H9 (cell line): Measurements from ENCODE around the gene CBS. TPM values are rescaled to one million over a fixed set of nuclear protein-coding genes. Genes with fewer than 3 reads are reported as not detected.
"Not testable (repeated sequence)": the region's sequence is repeated elsewhere in the genome, so short reads cannot be mapped to it uniquely, and the experiment has no call there.

ENCODE experiments used
- DNase-seq: peaks from one replicate; pipeline ENCODE4 v3.0.0-alpha.2; 2017
- H2AFZ ChIP-seq: one replicate; pipeline ENCODE4 v1.6.1; 2013; ENCODE audit warnings: mild to moderate bottlenecking, low read length, control low read depth, moderate library complexity
- H2AK5ac ChIP-seq: 2 replicates; pipeline ENCODE4 v1.6.1; 2013; ENCODE audit warnings: low read length, control low read depth, mixed read lengths; ENCODE audit not compliant: insufficient read length
- H2BK120ac ChIP-seq: one replicate; pipeline ENCODE4 v1.6.1; 2013; ENCODE audit warnings: low read depth, mild to moderate bottlenecking, low read length, control low read depth, inconsistent platforms; ENCODE audit not compliant: poor library complexity, severe bottlenecking
- H2BK12ac ChIP-seq: 2 replicates; pipeline ENCODE4 v1.6.1; 2013; ENCODE audit warnings: low read length, control low read depth, mixed read lengths, low read depth; ENCODE audit not compliant: insufficient read length
- H2BK15ac ChIP-seq: 2 replicates; pipeline ENCODE4 v1.6.1; 2013; ENCODE audit warnings: low read depth, low read length, control low read depth
- H2BK20ac ChIP-seq: one replicate; pipeline ENCODE4 v1.6.1; 2013; ENCODE audit warnings: low read depth, mild to moderate bottlenecking, low read length, control low read depth, inconsistent platforms; ENCODE audit not compliant: poor library complexity, severe bottlenecking
- H2BK5ac ChIP-seq: 2 replicates; pipeline ENCODE4 v1.6.1; 2013; ENCODE audit warnings: low read length, control low read depth, mixed read lengths; ENCODE audit not compliant: insufficient read length
- H3K14ac ChIP-seq: 2 replicates; pipeline ENCODE4 v1.6.1; 2013; ENCODE audit warnings: low read length, control low read depth; ENCODE audit not compliant: insufficient read depth
- H3K18ac ChIP-seq: 2 replicates; pipeline ENCODE4 v1.6.1; 2013; ENCODE audit warnings: low read depth, mild to moderate bottlenecking, mixed read lengths, low read length, control low read depth; ENCODE audit not compliant: insufficient read length
- H3K23ac ChIP-seq: 2 replicates; pipeline ENCODE4 v1.6.1; 2013; ENCODE audit warnings: low read length, control low read depth, mixed read lengths, low read depth; ENCODE audit not compliant: insufficient read length
- H3K23me2 ChIP-seq: 2 replicates; pipeline ENCODE4 v1.6.1; 2013; ENCODE audit warnings: low read depth, mild to moderate bottlenecking, mixed read lengths, low read length, control low read depth; ENCODE audit not compliant: insufficient read length, poor library complexity, severe bottlenecking
- H3K27ac ChIP-seq: 2 replicates; pipeline ENCODE4 v1.5.1; 2013; ENCODE audit warnings: low read length, control low read depth, mixed read lengths, low read depth; ENCODE audit not compliant: insufficient read length
- H3K27me3 ChIP-seq: 2 replicates; pipeline ENCODE4 v1.6.1; 2013; ENCODE audit warnings: low read length, control low read depth, inconsistent platforms; ENCODE audit not compliant: insufficient read depth
- H3K4ac ChIP-seq: 2 replicates; pipeline ENCODE4 v1.6.1; 2013; ENCODE audit warnings: low read depth, mild to moderate bottlenecking, control low read depth, inconsistent platforms, low read length, moderate library complexity
- H3K4me1 ChIP-seq: 2 replicates; pipeline ENCODE4 v1.6.1; 2013; ENCODE audit warnings: low read length, control low read depth, inconsistent platforms; ENCODE audit not compliant: insufficient read depth
- H3K4me2 ChIP-seq: 2 replicates; pipeline ENCODE4 v1.6.1; 2013; ENCODE audit warnings: low read length, control low read depth, mixed read lengths; ENCODE audit not compliant: insufficient read length, insufficient read depth
- H3K56ac ChIP-seq: 2 replicates; pipeline ENCODE4 v1.6.1; 2013; ENCODE audit warnings: low read depth, mild to moderate bottlenecking, mixed read lengths, low read length, control low read depth; ENCODE audit not compliant: insufficient read length
- H3K79me1 ChIP-seq: 2 replicates; pipeline ENCODE4 v1.6.1; 2013; ENCODE audit warnings: low read depth, mild to moderate bottlenecking, moderate library complexity, low read length, control low read depth, inconsistent platforms; ENCODE audit not compliant: insufficient read depth, poor library complexity, severe bottlenecking
- H3K79me2 ChIP-seq: 2 replicates; pipeline ENCODE4 v1.6.1; 2013; ENCODE audit warnings: low read length, control low read depth, inconsistent platforms; ENCODE audit not compliant: insufficient read depth
- H3K9ac ChIP-seq: 2 replicates; pipeline ENCODE4 v1.6.1; 2013; ENCODE audit warnings: low read length, control low read depth, mixed read lengths; ENCODE audit not compliant: insufficient read length; ENCODE audit errors: extremely low read depth
- H3K9me3 ChIP-seq: one replicate; pipeline ENCODE4 v1.6.1; 2013; ENCODE audit warnings: low read depth, low read length, inconsistent platforms; ENCODE audit not compliant: control insufficient read depth
- H3T11ph ChIP-seq: one replicate; pipeline ENCODE4 v1.6.1; 2013; ENCODE audit warnings: mild to moderate bottlenecking, low read length, control low read depth, inconsistent platforms
- H4K20me1 ChIP-seq: one replicate; pipeline ENCODE4 v1.6.1; 2013; ENCODE audit not compliant: control insufficient read depth, insufficient read length, insufficient read depth
- H4K5ac ChIP-seq: 2 replicates; pipeline ENCODE4 v1.6.1; 2013; ENCODE audit warnings: low read depth, mild to moderate bottlenecking, mixed read lengths, low read length, control low read depth; ENCODE audit not compliant: insufficient read length
- H4K8ac ChIP-seq: replicated peaks from 2 replicates; pipeline ENCODE4 v1.6.1; 2013; ENCODE audit warnings: low read length, control low read depth, mixed read lengths, low read depth; ENCODE audit not compliant: insufficient read length
- H4K91ac ChIP-seq: 2 replicates; pipeline ENCODE4 v1.6.1; 2013; ENCODE audit warnings: low read depth, mild to moderate bottlenecking, moderate library complexity, mixed read lengths, low read length, control low read depth; ENCODE audit not compliant: insufficient read length
- H3K27ac Mint-ChIP-seq, 3 experiments: 2 replicates in 2 of 3; 3 replicates in 1 of 3; pipeline ENCODE4 v1.8.0; 2020 to 2021; ENCODE audit warnings: mixed read lengths in 3 of 3, mild to moderate bottlenecking in 1 of 3, moderate library complexity in 1 of 3
- H3K27me3 Mint-ChIP-seq: 2 replicates; pipeline ENCODE4 v1.8.0; 2021; ENCODE audit warnings: low read depth, mild to moderate bottlenecking, moderate library complexity, mixed read lengths
- H3K36me3 Mint-ChIP-seq, 3 experiments: 2 replicates in 2 of 3; 3 replicates in 1 of 3; pipeline ENCODE4 v1.8.0; 2020 to 2021; ENCODE audit warnings: low read depth in 3 of 3, mixed read lengths in 3 of 3; ENCODE audit not compliant: insufficient read depth in 1 of 3
- H3K4me1 Mint-ChIP-seq, 2 experiments: 2 replicates each; pipeline ENCODE4 v1.8.0; 2020; ENCODE audit warnings: mixed read lengths in 2 of 2
- H3K4me3 Mint-ChIP-seq, 2 experiments: 2 replicates in 1 of 2; 3 replicates in 1 of 2; pipeline ENCODE4 v1.8.0; 2020 to 2021; ENCODE audit warnings: mild to moderate bottlenecking in 2 of 2, mixed read lengths in 2 of 2, moderate library complexity in 1 of 2
- H3K9me3 Mint-ChIP-seq, 2 experiments: 2 replicates in 1 of 2; 3 replicates in 1 of 2; pipeline ENCODE4 v1.8.0; 2020; ENCODE audit warnings: mild to moderate bottlenecking in 2 of 2, mixed read lengths in 2 of 2, moderate library complexity in 1 of 2
- WGBS: extraction: QIAGEN DNeasy Blood & Tissue Kit; methylation state at CpG from one replicate; pipeline ENCODE4 v1.1.7; 2013; ENCODE audit warnings: missing lambda C conversion rate, low lambda C conversion rate, mixed read lengths; ENCODE audit not compliant: insufficient read length; ENCODE audit errors: extremely low coverage; 5-methylcytosine and 5-hydroxymethylcytosine counted together
- total RNA-seq: library from RNA; stranded (reverse); gene quantifications from 2 replicates; pipeline ENCODE4 v1.2.1, GENCODE V29; 2021

The CBS gene
- total RNA-seq, 1 experiment from 2014 or later: 350 TPM

DNA sequence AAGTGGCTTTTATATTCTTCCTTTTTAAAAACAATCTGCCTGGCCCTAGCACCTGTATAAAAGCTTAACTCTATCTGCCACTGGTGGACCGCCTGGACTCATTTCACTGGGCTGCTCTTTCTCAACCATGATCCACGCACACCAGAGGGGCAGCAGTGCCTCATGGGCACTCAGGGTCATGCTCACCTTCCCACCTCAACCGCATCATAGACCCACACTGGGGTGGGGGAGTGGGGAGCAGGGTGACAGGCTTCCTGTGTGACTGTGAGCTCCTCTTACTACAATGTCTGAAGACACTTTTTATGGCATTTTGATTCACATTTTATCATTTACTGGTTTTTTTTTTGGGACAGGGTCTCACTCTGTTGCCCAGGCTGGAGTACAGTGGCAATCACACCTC lies 15.3 kb upstream of the CBS start:
- not testable (repeated sequence) for H3K9me3 ChIP-seq, H2AFZ ChIP-seq, H2BK12ac ChIP-seq, H3K4me2 ChIP-seq, H3K27ac Mint-ChIP-seq, H3K14ac ChIP-seq, H3K4me1 Mint-ChIP-seq, H4K5ac ChIP-seq, H3K56ac ChIP-seq, H4K91ac ChIP-seq, H3K36me3 Mint-ChIP-seq, H3K18ac ChIP-seq, H3K23me2 ChIP-seq, H3K27me3 ChIP-seq, H3K9me3 Mint-ChIP-seq, H3K9ac ChIP-seq, H2AK5ac ChIP-seq, H2BK20ac ChIP-seq, H3K4me1 ChIP-seq, H3K79me1 ChIP-seq, H2BK15ac ChIP-seq, H4K8ac ChIP-seq, H3K79me2 ChIP-seq, DNase-seq, H3T11ph ChIP-seq, H3K23ac ChIP-seq, H4K20me1 ChIP-seq, H2BK120ac ChIP-seq, H2BK5ac ChIP-seq, H3K4ac ChIP-seq, H3K27me3 Mint-ChIP-seq, H3K27ac ChIP-seq, H3K4me3 Mint-ChIP-seq
- no CpG with 5 or more reads among the region's 3 CpGs for WGBS

DNA sequence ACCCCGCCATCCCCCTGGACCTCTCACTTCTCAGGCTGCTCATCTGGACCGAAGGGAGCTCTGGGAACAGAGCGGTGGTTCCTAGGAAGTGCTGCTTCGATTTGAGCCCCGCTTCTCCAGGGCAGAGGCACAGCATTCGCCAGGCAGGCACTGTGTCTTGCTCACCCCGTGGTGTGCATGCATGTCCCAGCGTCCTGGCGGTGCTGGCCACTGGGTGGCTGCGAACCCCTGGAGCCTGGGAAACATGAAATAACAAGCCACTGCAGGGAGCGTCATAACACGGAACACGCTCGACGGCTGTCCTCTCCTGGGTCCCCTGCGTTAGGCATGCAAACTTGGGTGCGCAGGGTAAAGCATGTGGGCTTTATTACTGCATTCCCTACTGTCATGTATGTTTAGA lies 13.8 kb upstream of the CBS start:
- H3K56ac ChIP-seq, H3K9me3 Mint-ChIP-seq: not testable (repeated sequence)

More for the DNA sequence above, 13.8 kb upstream of the CBS start:
- H3K27ac ChIP-seq, H4K8ac ChIP-seq, H3K27me3 Mint-ChIP-seq, H3K4me1 Mint-ChIP-seq, H3K18ac ChIP-seq, H3K14ac ChIP-seq, H2AK5ac ChIP-seq, H3K4me3 Mint-ChIP-seq, H3T11ph ChIP-seq, H2AFZ ChIP-seq, H2BK20ac ChIP-seq, DNase-seq, H4K20me1 ChIP-seq, H3K27ac Mint-ChIP-seq, H3K23me2 ChIP-seq, H2BK120ac ChIP-seq, H3K4me2 ChIP-seq, H3K36me3 Mint-ChIP-seq, H2BK15ac ChIP-seq, H3K4ac ChIP-seq, H3K9ac ChIP-seq, H4K5ac ChIP-seq, H3K79me1 ChIP-seq, H2BK12ac ChIP-seq, H3K4me1 ChIP-seq, H3K27me3 ChIP-seq, H3K9me3 ChIP-seq, H3K23ac ChIP-seq, H3K79me2 ChIP-seq, H4K91ac ChIP-seq, H2BK5ac ChIP-seq: not testable (repeated sequence)
- WGBS: no CpG with 5 or more reads among the region's 17 CpGs
